ENCODE results near the gene SULF2. TPM values are rescaled to one million over a fixed set of nuclear protein-coding genes. Genes with fewer than 3 reads are reported as not detected.

Gene SULF2
- total and polyA plus RNA-seq, 8 donors, result 11.3 to 42.0 (median 15.8) TPM

GRCh38 chr20:47667531-47668312 lies 117.6 kb downstream of the SULF2 start:
- intact Hi-C loops (cut with DNase I), result no loop called here
- H3K36me3 ChIP-seq, result peaks cover 0 to 5% of the 10 kb centered on the region in 2 donors
- no peak overlapping the region for H3K4me3 ChIP-seq
- H3K9me3 ChIP-seq, result no peaks in the 10 kb centered on the region
- peaks cover 0 to 9% of the 10 kb centered on the region in 2 donors for H3K4me1 ChIP-seq
- no peak for DNase-seq
- TF ChIP-seq CTCF (IDR thresholded peaks at IDR 0.05), result no peak
- no peak for ATAC-seq
- H3K27me3 ChIP-seq, result no peaks in the 10 kb centered on the region
- no peak overlapping the region for H3K27ac ChIP-seq

- Histone ChIP-seq H3K4me1 (peaks cover 0 to 9% of the 10 kb centered on the region in 2 donors), H3K27me3 (no peaks in the 10 kb centered on the region), H3K27ac (no peak overlapping the region), H3K9me3 (no peaks in the 10 kb centered on the region), H3K4me3 (no peak overlapping the region), H3K36me3 (peaks cover 0 to 9% of the 10 kb centered on the region in 2 donors)
- TF ChIP-seq CTCF (IDR thresholded peaks at IDR 0.05), result no peak
- intact Hi-C loops (cut with DNase I), result no loop called here
- DNase-seq (no peak), ATAC-seq (no peak)
These were observed 118.2 kb downstream of the SULF2 start for GRCh38 chr20:47667086-47667485.

DNA sequence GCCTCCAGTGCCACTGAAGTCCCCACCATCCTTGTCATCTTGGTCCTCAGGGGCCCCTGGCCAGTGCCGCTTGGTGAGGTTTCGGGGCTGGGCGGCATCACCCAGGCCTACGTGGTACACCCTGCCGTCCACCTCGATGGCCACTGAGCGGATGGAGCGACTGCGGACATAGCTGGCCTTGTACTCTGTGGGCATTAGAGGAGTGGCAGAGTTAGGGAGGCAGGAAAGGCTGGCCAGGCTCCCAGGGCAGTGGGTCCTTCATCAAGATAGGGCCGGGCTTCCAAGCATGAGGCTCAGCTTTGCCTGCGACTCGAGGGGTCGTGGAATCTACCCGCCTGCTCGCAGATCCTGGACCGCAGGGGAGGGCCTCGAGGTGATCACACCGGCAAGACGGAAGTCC lies 119.0 kb downstream of the SULF2 start:
- intact Hi-C loops (cut with DNase I), result no loop called here

GRCh38 chr20:47665221-47665991 lies 119.9 kb downstream of the SULF2 start:
- Histone ChIP-seq H3K4me3 (no peak overlapping the region), H3K27ac (no peak overlapping the region), H3K36me3 (peaks cover 0 to 24% of the 10 kb centered on the region in 2 donors), H3K9me3 (no peaks in the 10 kb centered on the region), H3K4me1 (peaks cover 0 to 9% of the 10 kb centered on the region in 2 donors), H3K27me3 (no peaks in the 10 kb centered on the region)
- no peak for TF ChIP-seq CTCF (IDR thresholded peaks at IDR 0.05)
- ATAC-seq (no peak), DNase-seq (no peak)
- intact Hi-C loops (cut with DNase I), result no loop called here

More for the DNA sequence above, 119.0 kb downstream of the SULF2 start:
- DNase-seq, result no peak
- TF ChIP-seq CTCF (IDR thresholded peaks at IDR 0.05), result no peak
- Histone ChIP-seq H3K9me3 (no peaks in the 10 kb centered on the region), H3K27me3 (no peaks in the 10 kb centered on the region), H3K27ac (no peak overlapping the region), H3K4me3 (no peak overlapping the region), H3K36me3 (peaks cover 0 to 17% of the 10 kb centered on the region in 2 donors), H3K4me1 (peaks cover 0 to 9% of the 10 kb centered on the region in 2 donors)
- ATAC-seq, result no peak

GRCh38 chr20:47664744-47665143 lies 120.5 kb downstream of the SULF2 start:
- H3K4me1 ChIP-seq, result peaks cover 0 to 9% of the 10 kb centered on the region in 2 donors
- intact Hi-C loops (cut with DNase I), result loop anchor here in 1 of 2 donors (5.0 kb wide), 1 partner anchor 958 kb away; no protein-coding TSS in a partner anchor
- H3K4me3 ChIP-seq, result no peak overlapping the region
- H3K9me3 ChIP-seq, result no peaks in the 10 kb centered on the region
- H3K36me3 ChIP-seq, result peaks cover 0 to 24% of the 10 kb centered on the region in 2 donors
- DNase-seq (no peak), ATAC-seq (no peak)
- H3K27me3 ChIP-seq, result no peaks in the 10 kb centered on the region
- no peak overlapping the region for H3K27ac ChIP-seq
- no peak for TF ChIP-seq CTCF (IDR thresholded peaks at IDR 0.05)

Data from left lung (tissue), 10 donors.